Stimulated activated CD8-positive, alpha-beta memory T cell treated with anti-CD3 and anti-CD28 coated beads, Interleukin-15, amount 100 ng/mL, for 4 hours (primary cell): ENCODE data around the gene SMC1B.
"Not testable (repeated sequence)": the region's sequence is repeated elsewhere in the genome, so short reads cannot be mapped to it uniquely, and the experiment has no call there.

ENCODE experiments used
- DNase-seq, 2 donors: peaks; one replicate each; pipeline ENCODE4 v3.0.0-alpha.2; 2020; ENCODE audit warnings: low read depth in 2 of 2

Gene SMC1B

DNA sequence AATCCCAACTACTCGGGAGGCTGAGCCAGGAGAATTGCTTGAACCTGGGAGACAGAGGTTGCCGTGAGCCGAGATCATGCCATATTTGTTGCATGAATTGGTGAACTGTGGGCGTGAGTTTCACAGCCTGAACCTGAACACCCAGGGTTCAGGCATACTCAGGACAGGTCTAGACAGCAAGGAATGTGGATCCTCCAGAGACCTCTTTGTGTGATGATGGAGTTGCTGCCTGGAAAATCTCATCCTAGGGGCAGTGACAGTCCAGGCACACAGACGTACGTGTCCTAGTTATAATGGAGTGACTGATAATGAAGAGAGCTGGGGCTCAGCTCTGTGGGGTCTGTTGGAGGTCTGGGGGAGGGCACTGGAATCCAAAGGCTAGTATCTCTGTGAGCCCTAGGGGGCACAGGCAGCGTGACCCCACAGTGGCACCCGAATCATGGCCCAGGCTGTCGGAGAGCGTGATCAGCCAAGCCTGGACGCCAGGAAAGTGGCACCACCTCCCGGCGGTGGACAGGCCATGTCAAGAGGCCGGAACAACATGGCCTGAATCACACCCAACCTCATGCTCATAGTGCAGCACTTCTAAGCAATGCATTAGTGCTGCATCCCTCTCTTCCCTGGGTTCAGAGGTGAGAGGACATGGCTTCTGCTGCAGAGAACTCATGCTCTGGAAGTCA, 31.8 kb upstream of the SMC1B start:
- DNase-seq = no peak

GRCh38 chr22:45444168-45444567, 30.8 kb upstream of the SMC1B start:
- DNase-seq = no peak

DNA sequence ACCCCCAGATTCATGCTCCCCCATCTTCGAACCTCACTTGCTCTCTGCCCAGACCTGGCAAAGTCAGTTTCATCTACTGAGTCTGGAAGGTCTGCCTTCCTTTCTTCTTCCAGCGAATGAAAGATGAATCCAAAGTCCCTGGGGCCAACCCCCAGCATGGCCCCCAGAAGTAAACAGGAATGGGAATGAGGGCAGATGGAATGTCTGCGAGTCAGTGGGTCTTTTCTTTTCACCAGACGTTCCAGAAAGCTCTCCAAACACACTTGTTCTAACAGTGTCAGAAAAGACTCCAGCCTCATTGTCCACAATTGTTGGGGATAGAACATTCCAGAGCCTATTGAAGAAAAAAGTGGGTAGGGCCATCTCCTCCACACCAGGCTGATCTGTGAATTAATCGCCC, 28.7 kb upstream of the SMC1B start:
- no peak for DNase-seq

DNA sequence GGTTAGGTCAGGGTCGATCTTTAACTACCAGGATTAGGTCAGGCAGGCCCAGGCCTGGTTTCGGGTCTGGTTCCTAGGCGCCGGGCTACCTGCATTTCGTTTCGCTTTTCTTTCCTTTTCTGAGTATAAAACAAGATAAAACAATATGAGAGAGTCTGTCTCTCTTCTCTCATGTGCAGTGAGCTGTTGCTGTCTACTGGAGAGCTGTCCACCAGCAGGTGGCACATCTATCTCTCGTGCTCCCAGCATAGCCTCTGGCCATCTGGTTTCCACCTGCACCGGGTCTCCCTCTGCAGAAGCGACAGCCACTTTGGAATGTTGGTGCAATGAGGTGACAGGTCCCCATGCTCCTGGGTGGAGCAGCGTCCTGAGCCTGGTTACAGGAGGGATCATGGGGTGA, 27.7 kb upstream of the SMC1B start:
- DNase-seq = no peak

GRCh38 chr22:45440688-45441087, 27.3 kb upstream of the SMC1B start:
- DNase-seq = not testable (repeated sequence)

DNA sequence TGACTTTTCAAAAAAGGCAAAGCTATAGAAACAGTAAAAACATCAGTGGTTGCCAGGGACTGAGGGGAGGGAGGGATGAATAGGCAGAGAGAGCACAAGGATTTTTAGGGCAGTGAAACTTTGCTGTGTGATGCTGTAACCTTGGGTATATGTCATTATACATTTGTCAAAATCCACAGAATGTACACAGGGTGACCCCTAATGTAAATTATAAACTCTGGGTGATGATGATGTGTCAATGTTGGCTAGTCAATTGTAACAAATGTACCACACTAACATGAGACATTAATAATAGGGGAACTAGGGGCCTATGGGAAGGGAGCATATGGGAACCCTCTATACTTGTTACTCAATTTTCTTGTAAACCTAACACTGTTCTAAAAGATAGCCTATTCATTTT, 24.9 kb upstream of the SMC1B start:
- DNase-seq = no peak

DNA sequence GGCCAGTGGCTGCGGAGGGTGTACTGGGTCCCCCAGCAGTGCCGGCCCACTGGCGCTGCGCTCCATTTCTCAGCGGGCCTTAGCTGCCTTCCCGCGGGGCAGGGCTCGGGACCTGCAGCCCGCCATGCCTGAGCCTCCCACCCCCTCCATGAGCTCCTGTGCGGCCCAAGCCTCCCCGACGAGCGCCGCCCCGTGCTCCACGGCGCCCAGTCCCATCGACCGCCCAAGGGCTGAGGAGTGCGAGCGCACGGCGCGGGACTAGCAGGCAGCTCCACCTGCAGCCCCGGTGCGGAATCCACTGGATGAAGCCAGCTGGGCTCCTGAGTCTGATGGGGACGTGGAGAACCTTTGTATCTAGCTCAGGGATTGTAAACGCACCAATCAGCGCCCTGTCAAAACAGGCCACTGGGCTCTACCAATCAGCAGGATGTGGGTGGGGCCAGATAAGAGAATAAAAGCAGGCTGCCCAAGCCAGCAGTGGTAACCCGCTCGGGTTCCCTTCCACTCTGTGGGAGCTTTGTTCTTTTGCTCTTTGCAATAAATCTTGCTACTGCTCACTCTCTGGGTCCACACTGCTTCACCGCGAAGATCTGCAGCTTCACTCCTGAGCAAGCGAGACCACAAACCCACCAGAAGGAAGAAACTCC, 23.6 kb upstream of the SMC1B start:
- DNase-seq = not testable (repeated sequence)

DNA sequence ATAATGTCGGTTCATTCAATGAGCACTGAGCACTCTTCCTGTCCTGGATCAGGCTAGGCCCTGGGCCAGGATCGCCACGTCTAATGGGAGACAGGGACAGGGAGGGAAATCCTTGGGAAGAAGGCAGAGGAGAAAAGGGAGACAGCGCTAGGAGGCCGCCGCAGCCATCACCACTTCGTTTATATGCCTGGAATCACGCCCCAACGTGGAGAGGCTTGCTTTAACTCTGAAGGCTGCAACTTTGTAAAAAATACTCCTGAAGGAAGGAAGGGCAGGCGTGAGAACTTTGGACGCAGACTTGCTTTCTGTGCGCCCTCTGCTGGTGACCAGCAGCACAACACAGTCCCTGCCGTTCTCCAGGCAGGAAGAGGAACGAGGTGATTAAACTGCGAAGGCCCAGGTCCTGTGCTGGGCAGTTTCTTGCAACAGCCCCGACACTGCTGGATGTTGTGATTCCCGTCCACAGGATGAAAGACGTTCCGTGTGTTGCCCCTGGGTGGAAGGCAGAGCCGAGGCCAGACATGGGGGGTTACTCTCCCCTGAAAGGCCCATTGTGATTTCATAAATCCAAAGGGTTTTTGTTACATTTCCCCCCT, 22.2 kb upstream of the SMC1B start:
- peak; percentile 46 to 56 for DNase-seq

GRCh38 chr22:45434981-45435380, 21.6 kb upstream of the SMC1B start:
- no peak for DNase-seq

DNA sequence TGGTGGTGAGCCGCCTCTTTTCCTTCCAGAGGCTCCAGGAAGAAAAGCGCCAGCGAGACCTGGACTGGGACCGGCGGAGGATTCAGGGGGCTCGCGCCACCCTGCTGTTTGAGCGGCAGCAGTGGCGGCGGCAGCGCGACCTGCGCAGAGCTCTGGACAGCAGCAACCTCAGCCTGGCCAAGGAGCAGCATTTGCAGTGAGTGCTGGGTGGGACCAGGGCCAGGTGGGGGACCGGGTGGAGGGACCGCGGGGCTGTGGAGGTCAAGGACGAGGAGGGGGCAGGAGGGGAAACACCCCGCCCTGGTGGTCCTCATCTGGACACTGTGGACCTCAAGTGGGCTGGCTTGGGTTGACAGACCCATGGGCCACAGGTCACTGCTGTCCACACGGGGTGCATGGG, 17.5 kb upstream of the SMC1B start:
- no peak for DNase-seq

DNA sequence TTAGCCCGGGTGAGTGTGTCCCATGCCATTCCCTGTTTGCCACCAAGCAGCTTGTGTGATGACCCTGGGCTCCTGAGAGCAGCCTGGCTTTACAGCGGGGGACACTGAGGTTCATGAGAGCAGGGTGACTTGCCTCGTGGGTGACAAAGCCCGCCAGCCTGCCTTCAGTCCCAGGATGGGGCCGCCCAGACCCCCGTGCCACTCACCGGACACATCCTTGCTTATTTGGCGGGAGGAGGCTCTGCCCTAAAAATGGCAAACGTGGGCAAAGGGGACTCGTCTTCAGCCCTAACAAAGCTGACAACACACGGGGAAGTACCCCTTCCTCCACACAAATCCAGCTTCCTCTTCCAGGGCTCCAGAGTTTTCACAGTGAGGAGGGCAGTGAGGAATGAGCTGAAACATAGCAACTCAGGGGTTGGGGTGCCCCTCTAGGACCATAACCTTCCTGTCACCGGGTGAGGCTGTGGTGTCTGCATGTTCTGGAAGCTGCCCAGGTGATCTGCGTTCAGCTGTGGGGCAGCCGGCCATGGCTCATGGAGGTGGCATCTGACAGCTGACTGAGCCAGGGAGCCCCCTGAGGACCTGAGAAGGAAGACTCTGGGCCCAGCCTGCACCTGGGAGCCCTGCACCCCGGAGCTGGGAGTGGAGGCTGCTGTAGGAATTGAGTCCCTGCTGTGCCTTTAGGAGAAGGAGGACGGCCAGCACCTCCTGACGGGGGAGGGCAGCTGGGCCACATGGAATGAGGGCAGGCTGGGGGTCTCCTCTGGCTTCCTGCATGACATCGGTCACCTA, 16.8 kb upstream of the SMC1B start:
- no peak for DNase-seq

DNA sequence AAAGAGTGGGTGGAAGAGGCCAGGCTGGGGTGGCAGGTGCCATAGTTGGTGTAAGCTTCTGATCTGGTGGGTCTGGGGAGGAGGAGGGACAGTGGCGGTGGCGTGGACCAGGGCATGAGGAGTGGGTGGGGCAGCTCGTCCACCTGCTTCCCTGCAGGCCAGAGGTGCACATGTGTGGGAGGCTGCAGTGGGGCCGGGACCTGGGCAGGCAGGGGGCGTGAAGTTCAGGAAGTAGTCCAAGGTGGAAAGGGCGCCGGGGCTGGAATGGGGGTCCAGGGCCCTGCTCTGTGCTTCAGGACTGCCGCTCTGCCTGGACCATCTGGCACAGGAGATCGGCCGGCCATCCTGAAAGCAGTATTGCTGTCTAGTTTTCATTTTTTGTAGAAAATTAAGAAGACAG, 16.0 kb upstream of the SMC1B start:
- no peak for DNase-seq

- DNase-seq = no peak
Measured at GRCh38 chr22:45428391-45429385, 15.3 kb upstream of the SMC1B start.

GRCh38 chr22:45427114-45427513, 13.7 kb upstream of the SMC1B start:
- no peak for DNase-seq

DNA sequence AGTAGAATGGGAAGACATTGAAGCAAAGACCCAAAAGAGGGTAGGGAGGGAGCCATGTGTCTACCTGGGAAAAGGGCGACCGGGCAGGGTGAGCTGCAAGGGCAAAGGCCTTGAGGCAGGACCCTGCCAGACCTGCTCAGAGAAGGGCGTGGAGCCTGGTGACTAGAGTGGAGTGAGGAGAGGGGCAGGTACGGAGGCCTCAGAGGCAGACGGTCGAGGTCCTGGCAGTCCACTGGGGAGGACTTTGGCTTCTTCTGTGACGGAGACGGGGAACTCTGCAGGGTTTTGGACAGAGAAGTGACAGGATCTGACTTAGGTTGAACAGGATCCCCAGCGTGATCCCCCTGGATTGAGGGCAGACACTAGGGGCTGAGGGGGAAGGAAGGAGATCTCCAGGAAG, 13.0 kb upstream of the SMC1B start:
- DNase-seq = no peak

DNA sequence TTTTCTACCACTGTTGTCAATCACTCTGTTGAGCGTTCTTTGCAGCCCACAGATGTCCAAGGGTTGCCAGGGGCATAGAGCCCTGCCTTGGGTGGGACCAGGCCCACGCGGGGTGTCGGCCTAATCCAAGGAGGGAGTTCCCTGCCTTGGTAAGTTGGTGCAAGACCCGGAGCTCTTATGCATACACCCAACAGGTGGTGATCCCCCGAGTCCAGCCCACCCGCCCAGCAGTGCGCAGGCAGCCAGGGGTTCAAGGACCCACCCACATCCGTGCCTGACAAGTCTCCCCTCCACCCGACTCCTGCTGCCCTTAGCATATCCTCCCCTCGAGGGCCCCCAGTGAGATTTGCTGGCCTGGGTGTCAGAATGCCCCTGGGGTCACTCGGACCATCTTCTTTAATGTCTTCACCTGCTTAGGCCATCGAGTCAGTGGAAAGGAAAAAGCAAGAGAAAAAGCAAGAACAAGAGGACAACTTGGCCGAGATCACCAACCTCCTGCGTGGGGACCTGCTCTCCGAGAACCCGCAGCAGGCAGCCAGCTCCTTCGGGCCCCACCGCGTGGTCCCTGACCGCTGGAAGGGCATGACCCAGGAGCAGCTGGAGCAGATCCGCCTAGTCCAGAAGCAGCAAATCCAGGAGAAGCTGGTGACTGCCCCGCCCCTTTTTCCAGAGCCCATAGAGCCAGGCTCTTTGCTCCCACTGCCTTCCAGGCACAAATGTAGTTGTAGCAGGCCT, 12.3 kb upstream of the SMC1B start:
- no peak for DNase-seq

DNA sequence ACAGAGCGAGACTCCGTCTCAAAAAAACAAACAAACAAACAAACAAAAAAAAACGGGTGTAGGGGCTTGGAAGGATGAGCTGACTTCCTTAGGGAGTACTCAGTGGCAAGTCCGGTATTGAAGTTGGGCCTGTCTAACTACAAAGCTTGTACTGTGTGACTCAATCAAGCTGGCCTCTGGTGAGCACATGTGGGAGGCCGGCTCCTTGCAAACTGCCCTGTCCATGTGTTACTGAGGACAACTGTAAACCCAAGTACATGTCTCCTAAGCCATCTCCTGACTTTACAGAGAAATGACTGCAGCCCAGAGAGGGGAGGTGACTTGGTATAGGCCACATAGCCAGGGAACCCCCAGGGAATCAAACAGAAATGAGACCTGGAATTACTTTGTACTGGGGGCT, 11.7 kb upstream of the SMC1B start:
- DNase-seq = no peak

GRCh38 chr22:45424241-45424731, 10.9 kb upstream of the SMC1B start:
- no peak for DNase-seq

GRCh38 chr22:45423524-45423923, 10.1 kb upstream of the SMC1B start:
- DNase-seq = no peak

DNA sequence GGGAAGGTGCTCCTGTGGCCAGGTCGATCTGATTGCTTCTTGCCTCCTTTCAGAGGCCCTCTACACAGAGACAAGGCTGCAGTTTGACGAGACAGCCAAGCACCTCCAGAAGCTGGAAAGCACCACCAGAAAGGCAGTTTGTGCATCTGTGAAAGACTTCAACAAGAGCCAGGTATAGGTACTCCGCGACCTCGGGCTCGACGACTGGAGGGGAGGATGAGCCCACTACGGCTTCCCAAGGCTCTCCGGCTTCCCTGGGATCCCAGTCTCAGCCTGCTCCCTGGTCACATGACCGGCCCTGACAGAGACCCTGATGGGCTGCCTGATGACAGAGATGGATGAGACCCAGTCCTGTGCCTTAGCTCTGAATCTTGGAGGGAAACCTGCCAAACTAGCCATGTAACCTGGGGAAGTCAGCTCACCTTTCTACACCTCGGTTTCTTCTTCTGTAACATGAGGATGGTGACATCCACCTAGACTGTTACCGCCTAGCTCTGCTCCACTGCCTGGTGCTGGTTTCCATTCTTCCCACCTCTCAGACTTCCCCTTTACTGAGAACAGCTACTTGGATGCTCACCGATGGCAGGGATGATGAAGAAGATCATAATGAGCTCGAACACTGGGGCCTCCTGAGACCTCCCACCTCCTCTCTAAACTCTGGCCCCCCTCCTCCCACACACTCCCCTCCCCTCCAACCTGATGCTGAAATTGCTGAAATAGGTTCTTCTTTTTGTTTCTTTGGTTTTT, 9.0 kb upstream of the SMC1B start:
- no peak for DNase-seq
